Left lung (tissue), 10 donors: ENCODE measurements around the gene KIFAP3. TPM values are rescaled to one million over a fixed set of nuclear protein-coding genes. Genes with fewer than 3 reads are reported as not detected.
"Not testable (repeated sequence)": the region's sequence is repeated elsewhere in the genome, so short reads cannot be mapped to it uniquely, and the experiment has no call there.

ENCODE experiments used
- ATAC-seq: fragments of 200-7000 bp; cut with Tn5 transposase; one replicate; pipeline ENCODE4 v1.9.1; 2020; ENCODE audit warnings: moderate library complexity
- DNase-seq, 4 donors: peaks; one replicate each; pipeline ENCODE4 v3.0.0-alpha.2; 2013 to 2020
- H3K27ac ChIP-seq, 2 donors: fragments of 200-600 bp; sonication (generic) in 1 of 2; one replicate each; pipeline versions ENCODE4 v1.5.0 to v1.8.0; 2020 to 2021
- H3K27me3 ChIP-seq, 2 donors: fragments of 200-600 bp; sonication (generic) in 1 of 2; one replicate each; pipeline versions ENCODE4 v1.5.0 to v1.8.0; 2020 to 2021
- H3K36me3 ChIP-seq, 2 donors: fragments of 200-600 bp; sonication (generic) in 1 of 2; one replicate each; pipeline versions ENCODE4 v1.5.0 to v1.8.0; 2020 to 2021
- H3K4me1 ChIP-seq, 2 donors: fragments of 200-600 bp; one replicate each; pipeline ENCODE4 v1.8.0; 2021
- H3K4me3 ChIP-seq, 2 donors: fragments of 200-600 bp; sonication (generic) in 1 of 2; one replicate each; pipeline versions ENCODE4 v1.5.0 to v1.8.0; 2020 to 2021; ENCODE audit warnings: mild to moderate bottlenecking in 1 of 2
- H3K9me3 ChIP-seq, 2 donors: fragments of 200-600 bp; sonication (generic) in 1 of 2; one replicate each; pipeline versions ENCODE4 v1.5.0 to v1.8.0; 2020 to 2021
- intact Hi-C, 2 donors: fragments of 100-400 bp; cut with DNase I; formaldehyde crosslinking; loops; one replicate each; pipeline versions ENCODE4 v1.11.2 to v1.14.2; 2022
- polyA plus RNA-seq, 6 donors: library from polyadenylated mRNA; unstranded; fragments of 120-200 nt; gene quantifications; one replicate each; pipeline ENCODE4 v1.2.1, GENCODE V29; 2013; ENCODE audit not compliant: insufficient read length in 6 of 6
- total RNA-seq, 2 donors: library from RNA; stranded (reverse); fragmentation: NEBNext Ultra II Directional; extraction: Animal tissue kit (Norgen Biotek cat#: 25700); gene quantifications; one replicate each; pipeline ENCODE4 v1.2.1, GENCODE V29; 2021
- TF ChIP-seq, protein P1 (sequence below), 2 donors: fragments of 200-600 bp; sonication (generic) in 1 of 2; IDR thresholded peaks; one replicate each; pipeline versions ENCODE4 v1.5.0 to v1.8.0; 2021; ENCODE audit warnings: antibody characterized with exemption in 2 of 2
- donor health status: DM: no; HTN: yes; CAD: no.
- donor health status: DM: no; HTN: no; CAD: no.

Gene KIFAP3
- total and polyA plus RNA-seq, 8 donors: 23.2 to 40.7 (median 33.9) TPM

DNA sequence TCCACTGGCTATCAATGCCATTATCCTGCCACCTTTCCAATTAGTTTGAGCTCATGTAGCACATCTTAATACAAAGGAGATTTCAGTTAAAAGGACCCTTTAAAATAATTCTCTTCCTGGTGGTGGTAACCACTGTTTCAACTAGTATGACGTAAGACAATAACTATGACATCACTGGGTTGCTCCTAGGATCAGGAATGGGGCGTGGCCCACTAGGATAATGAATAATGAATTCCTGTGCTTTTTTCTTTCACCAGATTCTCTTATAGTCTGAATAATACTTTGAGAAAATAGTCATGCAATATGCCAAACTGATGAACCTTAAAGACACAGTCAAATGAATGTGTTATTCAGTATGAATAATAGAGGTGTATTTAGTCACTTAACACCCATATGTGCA lies 10.6 kb upstream of the KIFAP3 start:
- intact Hi-C loops: no loop called here
- Histone ChIP-seq H3K36me3 (no peaks in the 10 kb centered on the region), H3K9me3 (no peaks in the 10 kb centered on the region), H3K27me3 (no peaks in the 10 kb centered on the region), H3K4me1 (no peaks in the 10 kb centered on the region), H3K4me3 (no peak overlapping the region), H3K27ac (no peak overlapping the region)
- TF ChIP-seq, protein P1, sequence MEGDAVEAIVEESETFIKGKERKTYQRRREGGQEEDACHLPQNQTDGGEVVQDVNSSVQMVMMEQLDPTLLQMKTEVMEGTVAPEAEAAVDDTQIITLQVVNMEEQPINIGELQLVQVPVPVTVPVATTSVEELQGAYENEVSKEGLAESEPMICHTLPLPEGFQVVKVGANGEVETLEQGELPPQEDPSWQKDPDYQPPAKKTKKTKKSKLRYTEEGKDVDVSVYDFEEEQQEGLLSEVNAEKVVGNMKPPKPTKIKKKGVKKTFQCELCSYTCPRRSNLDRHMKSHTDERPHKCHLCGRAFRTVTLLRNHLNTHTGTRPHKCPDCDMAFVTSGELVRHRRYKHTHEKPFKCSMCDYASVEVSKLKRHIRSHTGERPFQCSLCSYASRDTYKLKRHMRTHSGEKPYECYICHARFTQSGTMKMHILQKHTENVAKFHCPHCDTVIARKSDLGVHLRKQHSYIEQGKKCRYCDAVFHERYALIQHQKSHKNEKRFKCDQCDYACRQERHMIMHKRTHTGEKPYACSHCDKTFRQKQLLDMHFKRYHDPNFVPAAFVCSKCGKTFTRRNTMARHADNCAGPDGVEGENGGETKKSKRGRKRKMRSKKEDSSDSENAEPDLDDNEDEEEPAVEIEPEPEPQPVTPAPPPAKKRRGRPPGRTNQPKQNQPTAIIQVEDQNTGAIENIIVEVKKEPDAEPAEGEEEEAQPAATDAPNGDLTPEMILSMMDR (IDR thresholded peaks at IDR 0.05): no peak
- no peak for DNase-seq
- ATAC-seq: no peak

DNA sequence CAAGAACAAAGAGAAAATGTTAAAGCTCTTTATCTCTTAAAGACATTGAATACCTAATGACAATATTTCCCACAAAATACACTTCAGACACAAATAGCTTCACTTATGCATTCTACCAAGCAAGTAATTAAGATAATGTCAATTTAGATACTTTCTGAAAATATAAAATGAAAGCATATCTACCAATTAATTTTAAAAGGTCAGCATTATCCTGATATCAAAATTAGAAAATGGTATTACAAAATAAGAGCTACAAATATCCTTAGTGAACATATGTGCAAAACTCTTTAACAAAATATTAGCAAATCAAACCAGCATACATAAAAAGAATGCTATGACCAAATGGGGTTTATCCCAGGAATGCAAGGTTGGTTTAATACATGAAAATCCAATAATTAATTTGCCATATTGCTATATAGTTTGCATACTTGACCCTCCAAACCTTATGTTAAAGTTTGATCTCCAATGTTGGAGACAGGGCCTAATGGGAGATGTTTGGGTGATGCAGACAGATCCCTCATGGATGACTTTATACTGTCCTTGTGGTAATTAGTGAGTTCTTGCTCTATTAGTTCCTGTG lies 4.2 kb upstream of the KIFAP3 start:
- DNase-seq: no peak
- Histone ChIP-seq H3K4me1 (peaks cover 3 to 11% of the 10 kb centered on the region in 2 donors), H3K36me3 (no peaks in the 10 kb centered on the region), H3K27me3 (no peaks in the 10 kb centered on the region), H3K4me3 (no peak overlapping the region), H3K27ac (no peak overlapping the region), H3K9me3 (peaks cover 0 to 13% of the 10 kb centered on the region in 2 donors)
- ATAC-seq: no peak
- TF ChIP-seq, protein P1 (IDR thresholded peaks at IDR 0.05): no peak
- intact Hi-C loops: no loop called here

DNA sequence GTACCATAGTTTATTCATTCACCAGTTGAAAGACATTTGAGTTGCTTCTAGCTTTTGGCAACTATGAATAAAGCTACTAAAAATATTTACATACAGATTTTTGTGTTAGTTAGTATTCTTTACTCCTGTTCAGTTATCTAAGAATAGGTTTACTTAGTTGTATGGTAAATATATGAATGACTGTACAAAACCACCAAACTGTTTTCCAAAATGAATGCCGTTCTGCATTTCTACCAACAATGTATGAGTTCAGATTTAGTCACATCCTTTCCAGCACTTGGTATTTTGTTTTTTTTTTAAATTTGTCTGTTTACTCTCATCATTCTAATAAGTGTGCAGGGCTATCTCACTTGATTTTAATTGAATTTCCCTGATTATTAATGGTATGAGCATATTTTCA lies 3.4 kb upstream of the KIFAP3 start:
- no peaks in the 10 kb centered on the region for H3K36me3 ChIP-seq
- TF ChIP-seq, protein P1 (IDR thresholded peaks at IDR 0.05): no peak
- ATAC-seq: no peak
- H3K9me3 ChIP-seq: peaks cover 0 to 13% of the 10 kb centered on the region in 2 donors
- intact Hi-C loops: no loop called here
- no peaks in the 10 kb centered on the region for H3K27me3 ChIP-seq
- no peak overlapping the region for H3K27ac ChIP-seq
- H3K4me3 ChIP-seq: no peak overlapping the region
- no peak for DNase-seq
- peaks cover 3 to 18% of the 10 kb centered on the region in 2 donors for H3K4me1 ChIP-seq

DNA sequence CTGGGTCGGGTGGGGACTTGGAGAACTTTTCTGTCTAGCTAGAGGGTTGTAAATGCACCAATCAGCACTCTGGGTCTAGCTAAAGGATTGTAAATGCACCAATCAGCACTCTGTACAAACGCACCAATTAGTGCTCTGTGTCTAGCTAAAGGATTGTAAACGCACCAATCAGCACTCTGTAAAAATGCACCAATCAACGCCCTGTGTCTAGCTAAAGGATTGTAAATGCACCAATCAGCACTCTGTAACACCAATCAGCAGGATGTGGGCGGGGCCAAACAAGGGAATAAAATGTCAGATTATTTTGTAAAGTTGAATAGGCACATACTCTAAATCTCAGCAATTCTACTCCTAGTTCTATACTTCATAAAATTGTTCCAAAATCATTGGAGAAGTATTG lies 2.5 kb upstream of the KIFAP3 start:
- H3K4me1 ChIP-seq: peaks cover 3 to 25% of the 10 kb centered on the region in 2 donors
- H3K27me3 ChIP-seq, intact Hi-C loops, H3K27ac ChIP-seq, ATAC-seq, H3K4me3 ChIP-seq, H3K36me3 ChIP-seq, DNase-seq: not testable (repeated sequence)
- H3K9me3 ChIP-seq: peaks cover 0 to 13% of the 10 kb centered on the region in 2 donors

DNA sequence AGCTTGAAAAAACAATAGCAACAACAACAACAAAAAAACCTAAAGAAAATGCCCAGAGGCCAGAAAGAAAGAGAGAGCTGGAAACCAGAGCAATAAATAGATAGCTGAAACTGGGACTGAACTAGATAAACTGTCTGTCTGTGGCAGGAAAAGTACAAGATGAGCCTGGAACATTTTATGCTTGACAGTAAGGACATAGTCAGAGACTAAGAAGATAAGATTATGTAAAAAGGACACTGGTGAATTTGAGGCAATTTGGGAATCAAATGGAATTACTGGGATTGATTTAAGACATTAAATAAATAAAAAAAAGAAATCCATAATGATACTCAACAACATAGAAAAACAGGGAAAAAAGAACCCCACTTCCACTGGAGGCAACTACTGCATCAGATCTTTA lies 1.7 kb upstream of the KIFAP3 start:
- DNase-seq: no peak
- Histone ChIP-seq H3K9me3 (peaks cover 0 to 13% of the 10 kb centered on the region in 2 donors), H3K4me3 (no peak overlapping the region), H3K4me1 (peaks cover 3 to 25% of the 10 kb centered on the region in 2 donors), H3K27me3 (no peaks in the 10 kb centered on the region), H3K27ac (no peak overlapping the region), H3K36me3 (no peaks in the 10 kb centered on the region)
- no peak for ATAC-seq
- TF ChIP-seq, protein P1 (IDR thresholded peaks at IDR 0.05): no peak
- intact Hi-C loops: no loop called here

DNA sequence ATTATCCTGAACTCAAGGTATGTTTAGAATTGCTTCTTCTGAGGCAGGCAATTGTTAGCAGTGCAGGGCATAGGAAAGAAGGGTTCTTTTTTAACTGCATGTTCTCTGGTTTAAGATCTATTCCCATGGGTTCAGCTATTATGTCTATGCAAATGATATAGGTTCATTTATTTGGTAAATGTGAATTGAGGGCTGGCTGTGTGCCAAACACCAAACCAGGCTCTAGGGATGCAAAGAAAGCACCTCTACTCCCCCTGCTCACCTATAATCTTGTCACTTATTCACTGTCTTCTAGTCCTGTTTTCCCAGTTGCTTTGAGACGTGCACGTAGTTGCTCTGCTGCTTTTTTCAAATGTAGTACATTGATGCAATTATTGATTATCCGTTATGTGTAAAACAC lies 691 bp upstream of the KIFAP3 start:
- intact Hi-C loops: no loop called here
- Histone ChIP-seq H3K4me1 (peaks cover 3 to 25% of the 10 kb centered on the region in 2 donors), H3K27ac (peak overlapping the region; percentile 60 to 71), H3K4me3 (peak overlapping the region; percentile 48 to 66), H3K9me3 (peaks cover 0 to 13% of the 10 kb centered on the region in 2 donors), H3K27me3 (no peaks in the 10 kb centered on the region), H3K36me3 (no peaks in the 10 kb centered on the region)
- DNase-seq (no peak), ATAC-seq (no peak)
- TF ChIP-seq, protein P1 (IDR thresholded peaks at IDR 0.05): no peak
